Measurements from ENCODE around the gene SLC39A11.

The SLC39A11 gene

GRCh38 chr17:72882426-72882825 is 210.1 kb downstream of the SLC39A11 start:
- TF ChIP-seq CEBPB (IDR thresholded peaks at IDR 0.05) (no peak), RAD21 (IDR thresholded peaks at IDR 0.05; ENCODE audit: low read depth) (no peak), NFIC (IDR thresholded peaks at IDR 0.05) (no peak), FOXM1 (IDR thresholded peaks at IDR 0.05; ENCODE audit: borderline replicate concordance, low read depth) (no peak), ZBTB7A (IDR thresholded peaks at IDR 0.05; ENCODE audit: low read depth) (no peak), CREB1 (IDR thresholded peaks at IDR 0.05; ENCODE audit: low read depth) (no peak), YY1 (IDR thresholded peaks at IDR 0.05; ENCODE audit: low read depth) (no peak)
- TF ChIP-seq, protein P1, sequence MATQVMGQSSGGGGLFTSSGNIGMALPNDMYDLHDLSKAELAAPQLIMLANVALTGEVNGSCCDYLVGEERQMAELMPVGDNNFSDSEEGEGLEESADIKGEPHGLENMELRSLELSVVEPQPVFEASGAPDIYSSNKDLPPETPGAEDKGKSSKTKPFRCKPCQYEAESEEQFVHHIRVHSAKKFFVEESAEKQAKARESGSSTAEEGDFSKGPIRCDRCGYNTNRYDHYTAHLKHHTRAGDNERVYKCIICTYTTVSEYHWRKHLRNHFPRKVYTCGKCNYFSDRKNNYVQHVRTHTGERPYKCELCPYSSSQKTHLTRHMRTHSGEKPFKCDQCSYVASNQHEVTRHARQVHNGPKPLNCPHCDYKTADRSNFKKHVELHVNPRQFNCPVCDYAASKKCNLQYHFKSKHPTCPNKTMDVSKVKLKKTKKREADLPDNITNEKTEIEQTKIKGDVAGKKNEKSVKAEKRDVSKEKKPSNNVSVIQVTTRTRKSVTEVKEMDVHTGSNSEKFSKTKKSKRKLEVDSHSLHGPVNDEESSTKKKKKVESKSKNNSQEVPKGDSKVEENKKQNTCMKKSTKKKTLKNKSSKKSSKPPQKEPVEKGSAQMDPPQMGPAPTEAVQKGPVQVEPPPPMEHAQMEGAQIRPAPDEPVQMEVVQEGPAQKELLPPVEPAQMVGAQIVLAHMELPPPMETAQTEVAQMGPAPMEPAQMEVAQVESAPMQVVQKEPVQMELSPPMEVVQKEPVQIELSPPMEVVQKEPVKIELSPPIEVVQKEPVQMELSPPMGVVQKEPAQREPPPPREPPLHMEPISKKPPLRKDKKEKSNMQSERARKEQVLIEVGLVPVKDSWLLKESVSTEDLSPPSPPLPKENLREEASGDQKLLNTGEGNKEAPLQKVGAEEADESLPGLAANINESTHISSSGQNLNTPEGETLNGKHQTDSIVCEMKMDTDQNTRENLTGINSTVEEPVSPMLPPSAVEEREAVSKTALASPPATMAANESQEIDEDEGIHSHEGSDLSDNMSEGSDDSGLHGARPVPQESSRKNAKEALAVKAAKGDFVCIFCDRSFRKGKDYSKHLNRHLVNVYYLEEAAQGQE (IDR thresholded peaks at IDR 0.05; ENCODE audit: low read depth), result no peak
- TF ChIP-seq, protein P2, sequence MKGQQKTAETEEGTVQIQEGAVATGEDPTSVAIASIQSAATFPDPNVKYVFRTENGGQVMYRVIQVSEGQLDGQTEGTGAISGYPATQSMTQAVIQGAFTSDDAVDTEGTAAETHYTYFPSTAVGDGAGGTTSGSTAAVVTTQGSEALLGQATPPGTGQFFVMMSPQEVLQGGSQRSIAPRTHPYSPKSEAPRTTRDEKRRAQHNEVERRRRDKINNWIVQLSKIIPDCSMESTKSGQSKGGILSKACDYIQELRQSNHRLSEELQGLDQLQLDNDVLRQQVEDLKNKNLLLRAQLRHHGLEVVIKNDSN (IDR thresholded peaks at IDR 0.05), result no peak

GRCh38 chr17:72879877-72880276 is 212.6 kb downstream of the SLC39A11 start:
- TF ChIP-seq, protein P2 (IDR thresholded peaks at IDR 0.05), result no peak
- TF ChIP-seq EP300 (IDR thresholded peaks at IDR 0.05; ENCODE audit: borderline replicate concordance) (no peak), FOXM1 (IDR thresholded peaks at IDR 0.05; ENCODE audit: borderline replicate concordance, low read depth) (no peak), RAD21 (IDR thresholded peaks at IDR 0.05; ENCODE audit: low read depth) (no peak), EGR1 (IDR thresholded peaks at IDR 0.05) (no peak), CREB1 (IDR thresholded peaks at IDR 0.05; ENCODE audit: low read depth) (no peak), YY1 (IDR thresholded peaks at IDR 0.05; ENCODE audit: low read depth) (no peak), TCF12 (IDR thresholded peaks at IDR 0.05; ENCODE audit: low read depth) (no peak), NFIC (IDR thresholded peaks at IDR 0.05) (no peak), CEBPB (IDR thresholded peaks at IDR 0.05) (no peak), ZBTB7A (IDR thresholded peaks at IDR 0.05; ENCODE audit: low read depth) (no peak), TEAD4 (IDR thresholded peaks at IDR 0.05) (no peak), TAF1 (IDR thresholded peaks at IDR 0.05; ENCODE audit: low read depth) (no peak)
- TF ChIP-seq, protein P1 (IDR thresholded peaks at IDR 0.05; ENCODE audit: low read depth), result no peak

DNA sequence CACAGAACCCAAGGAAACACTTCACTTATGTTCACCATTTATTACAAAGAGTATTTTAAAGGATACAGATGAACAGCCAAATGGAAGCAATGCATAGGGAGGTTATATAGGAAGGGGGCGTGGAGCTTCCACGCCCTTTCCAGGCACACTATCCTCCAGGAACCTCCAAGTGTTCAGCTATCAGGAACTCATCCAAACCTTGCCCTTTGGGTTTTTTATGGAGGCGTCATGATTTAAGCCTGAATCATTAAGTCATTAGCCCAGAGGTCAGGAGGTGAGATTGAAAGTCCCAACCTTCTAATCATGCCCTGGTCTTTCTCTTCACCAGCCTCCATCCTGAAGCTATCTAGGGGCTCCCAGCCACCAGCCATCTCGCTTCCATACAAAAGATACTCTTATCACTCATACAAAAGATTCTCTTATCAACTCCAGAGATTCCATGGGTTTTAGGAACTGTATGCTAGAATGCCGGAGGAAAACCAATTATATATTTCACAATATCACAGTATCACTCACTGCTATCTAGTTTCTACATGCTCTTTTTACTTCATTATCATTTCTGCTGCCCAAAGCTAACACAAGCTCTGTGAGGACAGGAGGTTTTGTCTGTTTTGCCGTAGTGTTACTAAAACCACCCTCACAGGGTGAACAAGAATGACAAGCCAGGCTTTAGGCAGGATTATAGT is 213.4 kb downstream of the SLC39A11 start:
- TF ChIP-seq, protein P3, sequence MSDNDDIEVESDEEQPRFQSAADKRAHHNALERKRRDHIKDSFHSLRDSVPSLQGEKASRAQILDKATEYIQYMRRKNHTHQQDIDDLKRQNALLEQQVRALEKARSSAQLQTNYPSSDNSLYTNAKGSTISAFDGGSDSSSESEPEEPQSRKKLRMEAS (IDR thresholded peaks at IDR 0.05), result no peak
- TF ChIP-seq YY1 (IDR thresholded peaks at IDR 0.05; ENCODE audit: low read depth), result no peak
- no peak for TF ChIP-seq TEAD4 (IDR thresholded peaks at IDR 0.05)
- TF ChIP-seq EP300 (IDR thresholded peaks at IDR 0.05; ENCODE audit: borderline replicate concordance), result no peak
- TF ChIP-seq, protein P2 (IDR thresholded peaks at IDR 0.05), result no peak
- TF ChIP-seq RAD21 (IDR thresholded peaks at IDR 0.05; ENCODE audit: low read depth), result no peak
- TF ChIP-seq FOXM1 (IDR thresholded peaks at IDR 0.05; ENCODE audit: borderline replicate concordance, low read depth), result no peak
- TF ChIP-seq TCF12 (IDR thresholded peaks at IDR 0.05; ENCODE audit: low read depth), result no peak
- TF ChIP-seq NFIC (IDR thresholded peaks at IDR 0.05), result no peak
- TF ChIP-seq ZBTB7A (IDR thresholded peaks at IDR 0.05; ENCODE audit: low read depth), result no peak
- TF ChIP-seq TAF1 (IDR thresholded peaks at IDR 0.05; ENCODE audit: low read depth), result no peak
- no peak for TF ChIP-seq CREB1 (IDR thresholded peaks at IDR 0.05; ENCODE audit: low read depth)
- TF ChIP-seq CEBPB (IDR thresholded peaks at IDR 0.05), result no peak
- no peak for TF ChIP-seq EGR1 (IDR thresholded peaks at IDR 0.05)
- TF ChIP-seq, protein P1 (IDR thresholded peaks at IDR 0.05; ENCODE audit: low read depth), result no peak

GRCh38 chr17:72877348-72877747 is 215.1 kb downstream of the SLC39A11 start:
- TF ChIP-seq TAF1 (IDR thresholded peaks at IDR 0.05; ENCODE audit: low read depth) (no peak), RAD21 (IDR thresholded peaks at IDR 0.05; ENCODE audit: low read depth) (no peak), ZBTB7A (IDR thresholded peaks at IDR 0.05; ENCODE audit: low read depth) (no peak), NFIC (IDR thresholded peaks at IDR 0.05) (no peak), YY1 (IDR thresholded peaks at IDR 0.05; ENCODE audit: low read depth) (no peak)
- TF ChIP-seq, protein P2 (IDR thresholded peaks at IDR 0.05), result no peak
